Activated CD4-positive, alpha-beta T cell treated with anti-CD3 and anti-CD28 coated beads, Interleukin-2, amount 50 U/mL, for 48 hours (primary cell): ENCODE data around the gene HACD2.
A peak's percentile ranks its signal among the peaks of the same experiment; 100 is the strongest.

Source experiments
- DNase-seq, 2 experiments: peaks; one replicate each; pipeline ENCODE4 v3.0.0-alpha.2; 2020

HACD2 gene

DNA sequence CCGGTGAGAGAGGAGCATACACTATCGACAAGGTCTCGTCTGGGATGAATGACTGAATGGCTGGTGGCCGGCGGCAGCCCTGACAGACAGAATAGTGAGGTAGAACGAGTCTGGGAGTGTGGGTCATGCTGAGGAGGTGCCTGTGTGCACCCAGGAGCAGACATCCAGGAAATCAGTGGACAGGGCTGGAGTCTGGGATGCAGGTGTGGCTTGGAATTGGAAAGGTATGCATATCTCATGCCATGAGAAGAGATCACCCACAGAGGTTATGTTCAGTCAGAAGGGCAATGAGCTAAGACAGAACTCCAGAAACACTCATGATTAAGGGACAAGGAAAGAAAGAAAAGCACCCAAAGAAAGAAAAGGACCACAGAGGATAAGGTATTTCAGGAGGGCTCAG, 20.8 kb downstream of the HACD2 start:
- DNase-seq, result no peak

DNA sequence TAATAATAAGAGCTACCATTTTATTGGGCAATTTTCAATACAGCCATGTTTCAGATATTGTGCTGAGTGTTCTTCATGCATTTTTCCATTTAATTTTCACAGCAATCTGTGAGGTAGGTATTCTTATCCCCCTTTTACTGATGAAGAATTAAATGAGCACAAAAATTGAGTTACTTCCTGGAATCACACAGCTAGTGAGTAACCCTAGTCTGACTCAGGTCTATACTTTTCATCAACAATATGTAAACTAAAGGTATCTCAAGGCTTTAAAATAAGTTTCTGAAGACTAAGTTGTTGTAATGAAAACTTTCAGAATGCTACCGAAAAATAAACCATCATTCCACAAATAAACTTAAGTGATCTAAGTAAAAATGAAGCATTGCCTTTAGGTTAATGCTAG, 22.3 kb downstream of the HACD2 start:
- DNase-seq, result no peak

DNA sequence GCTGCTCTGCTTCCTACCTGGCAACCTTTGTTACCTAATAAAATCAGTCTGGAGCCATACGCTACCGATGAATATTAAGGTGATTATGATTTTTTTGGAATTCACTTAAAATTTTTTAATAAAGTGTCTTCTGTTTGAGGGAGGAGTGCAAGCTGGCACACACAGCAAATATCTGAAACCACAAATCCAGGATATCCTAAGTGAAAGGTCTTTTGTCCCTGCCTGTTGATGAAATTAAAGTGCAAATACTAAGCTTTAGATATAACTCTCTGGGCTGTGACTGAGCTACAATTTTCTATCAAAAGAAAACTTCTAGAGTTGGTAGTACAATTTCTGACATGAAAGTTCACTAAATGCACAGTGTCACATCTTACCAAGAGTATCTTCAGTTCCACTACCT, 23.7 kb downstream of the HACD2 start:
- DNase-seq, result no peak

- DNase-seq, result no peak
These were observed 25.6 kb downstream of the HACD2 start for GRCh38 chr3:123559040-123559861.

DNA sequence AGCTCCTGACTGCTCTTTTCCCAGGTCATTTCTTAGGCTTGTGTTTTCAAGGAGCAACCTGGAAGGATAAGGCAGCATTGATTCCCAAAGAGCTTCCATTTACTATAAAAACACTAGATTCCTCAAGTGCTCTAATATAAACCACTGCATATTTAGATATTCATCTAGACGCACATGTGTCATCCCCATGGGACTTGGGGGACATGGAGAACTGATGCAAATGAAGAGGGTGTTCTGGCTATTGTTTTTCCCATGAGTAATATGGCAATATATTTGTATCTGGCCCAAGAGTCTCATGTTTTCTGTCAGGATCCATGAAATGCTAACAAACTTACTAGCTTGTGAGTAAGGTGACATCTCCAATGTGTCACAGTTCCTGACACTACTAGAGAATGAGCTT, 31.3 kb downstream of the HACD2 start:
- no peak for DNase-seq

DNA sequence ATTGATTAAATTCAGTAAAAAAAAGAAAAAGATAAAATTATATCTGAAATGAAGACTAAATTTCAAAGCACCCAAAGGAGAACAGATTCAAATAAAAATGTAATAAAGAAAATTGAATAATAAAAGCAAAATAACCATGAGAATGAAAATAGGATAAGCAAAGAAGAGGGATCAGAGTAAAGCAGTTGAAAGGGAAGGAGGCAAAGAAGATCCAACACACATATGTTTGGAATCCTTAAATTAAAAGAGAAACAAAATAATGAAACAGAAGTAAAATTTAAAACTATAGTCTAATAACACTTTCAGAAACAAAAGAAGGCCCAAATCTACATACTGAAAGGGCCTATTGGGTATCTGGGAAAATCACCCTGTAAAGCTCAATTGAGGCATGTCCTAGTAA, 32.1 kb downstream of the HACD2 start:
- no peak for DNase-seq

GRCh38 chr3:123552095-123552714, 32.6 kb downstream of the HACD2 start:
- no peak for DNase-seq

- DNase-seq, result no peak
These were observed 36.9 kb downstream of the HACD2 start for GRCh38 chr3:123547881-123548519.

GRCh38 chr3:123546133-123546755, 38.6 kb downstream of the HACD2 start:
- no peak for DNase-seq

GRCh38 chr3:123543950-123544349, 40.9 kb downstream of the HACD2 start:
- no peak for DNase-seq

DNA sequence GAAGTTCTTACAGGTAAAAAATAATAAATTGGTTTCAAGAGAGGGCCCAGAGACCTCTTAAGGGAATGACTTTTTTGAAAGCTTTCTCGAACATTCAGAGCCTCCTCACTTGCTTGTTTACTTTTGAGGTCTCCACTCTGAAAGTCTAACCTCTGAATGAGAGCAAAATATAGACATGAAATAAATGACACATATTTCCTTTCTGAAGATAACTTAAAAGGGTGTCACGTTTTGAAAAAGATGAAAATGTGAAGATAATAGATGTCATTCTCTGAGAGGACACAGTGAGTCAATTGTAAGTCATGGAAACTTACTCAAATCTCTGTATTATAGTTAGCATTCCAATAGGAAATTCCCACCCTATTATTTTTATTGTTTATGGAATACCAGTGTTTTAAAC, 44.6 kb downstream of the HACD2 start:
- DNase-seq, result no peak

DNA sequence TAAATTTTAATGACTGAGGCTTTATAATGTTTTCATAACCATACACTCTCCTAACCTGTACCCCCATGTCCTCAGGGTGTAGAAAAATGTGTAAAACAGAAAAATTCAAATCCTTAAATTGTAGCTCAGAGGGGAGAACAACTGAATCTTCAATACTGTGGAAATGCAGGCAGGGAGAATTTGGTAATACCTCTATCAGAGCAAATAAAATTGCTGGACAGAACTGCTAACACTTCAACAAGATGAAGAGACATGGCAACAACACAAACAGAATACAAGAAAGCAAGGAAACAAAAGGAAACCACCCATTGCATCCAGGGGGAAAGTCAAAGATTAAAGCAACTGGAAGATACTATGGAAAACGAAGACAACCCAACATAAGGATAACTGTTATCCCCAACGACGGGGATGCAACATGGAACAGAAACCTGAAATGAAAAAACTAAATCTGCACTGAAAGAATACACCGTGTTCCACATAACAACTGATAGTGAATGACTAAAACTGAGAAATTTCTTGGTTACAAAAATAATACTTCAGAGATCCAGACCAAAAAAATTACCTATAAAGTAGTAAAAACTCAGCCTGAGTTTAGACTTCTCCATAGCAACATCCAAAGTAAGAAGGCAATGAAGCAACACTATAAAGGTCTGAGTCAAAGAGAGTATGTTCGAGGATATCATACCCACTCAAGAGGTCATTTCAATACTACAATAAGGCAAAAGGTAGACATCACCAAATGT, 48.5 kb downstream of the HACD2 start:
- DNase-seq, result no peak

- no peak for DNase-seq
These were observed 49.3 kb downstream of the HACD2 start for GRCh38 chr3:123535580-123535979.

- no peak for DNase-seq
These were observed 50.6 kb downstream of the HACD2 start for GRCh38 chr3:123534264-123534663.

DNA sequence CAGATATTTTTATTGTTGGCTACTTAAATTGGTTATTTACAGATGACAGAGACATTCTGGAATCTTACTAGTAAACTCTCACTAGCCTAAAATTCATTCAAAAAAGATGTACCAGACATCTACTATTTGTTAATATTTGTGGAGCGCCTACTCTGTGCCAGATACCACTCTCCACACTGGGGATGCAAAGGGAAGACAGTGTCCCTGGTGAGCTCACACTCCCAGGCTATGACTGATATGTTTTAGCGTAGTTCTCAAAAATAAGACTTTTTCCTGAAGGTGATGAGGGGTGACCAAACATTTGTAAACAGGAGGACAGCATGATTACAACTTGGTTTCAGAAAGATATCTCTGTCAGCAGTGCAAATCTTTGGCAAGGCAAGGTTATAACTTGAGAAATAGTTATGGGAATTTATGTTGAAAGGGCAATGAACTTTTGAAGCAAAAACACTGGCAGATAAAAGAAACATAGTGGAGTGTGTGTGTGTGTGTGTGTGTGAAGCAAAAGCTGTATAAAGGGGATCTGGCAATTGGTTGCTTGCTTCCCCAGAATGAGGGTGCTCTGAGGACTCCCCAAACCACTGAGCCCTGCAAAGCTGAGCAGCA, 51.2 kb downstream of the HACD2 start:
- DNase-seq, result no peak

DNA sequence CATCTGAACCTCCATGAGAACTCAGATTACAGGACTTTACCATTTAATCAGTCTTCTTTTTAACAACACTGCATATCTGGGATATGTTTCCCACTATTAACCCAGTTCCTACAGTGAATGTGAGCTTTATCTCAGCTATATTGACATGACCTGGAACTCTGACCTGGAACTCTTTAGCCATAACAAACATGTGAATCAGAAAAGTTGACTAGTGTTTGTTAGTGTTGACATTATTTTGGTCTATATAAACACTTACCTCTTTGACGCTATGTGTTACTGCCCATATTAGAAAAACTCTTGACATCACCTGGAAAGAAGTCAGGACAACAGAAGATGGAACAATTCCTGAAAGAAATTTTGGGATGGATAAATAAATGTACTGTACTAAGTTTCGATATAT, 56.7 kb downstream of the HACD2 start:
- no peak for DNase-seq

DNA sequence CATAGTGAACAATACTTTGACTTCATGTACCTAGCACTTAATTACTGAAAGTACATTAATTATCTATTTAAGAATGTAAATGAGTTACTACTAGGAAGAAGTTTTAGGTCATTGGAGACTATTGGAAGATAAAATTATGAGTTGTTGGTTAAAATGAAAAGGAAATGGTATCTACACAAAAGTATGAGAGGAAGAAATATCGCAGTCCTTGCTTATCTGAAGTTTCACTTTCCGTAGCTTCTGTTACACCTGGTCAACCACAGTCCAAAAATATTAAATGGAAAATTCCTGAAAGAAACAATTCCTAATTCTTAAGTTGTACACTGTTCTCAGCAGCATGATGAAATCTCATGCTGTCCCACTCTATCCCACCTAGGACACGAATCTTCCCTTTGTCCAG, 57.8 kb downstream of the HACD2 start:
- no peak for DNase-seq

DNA sequence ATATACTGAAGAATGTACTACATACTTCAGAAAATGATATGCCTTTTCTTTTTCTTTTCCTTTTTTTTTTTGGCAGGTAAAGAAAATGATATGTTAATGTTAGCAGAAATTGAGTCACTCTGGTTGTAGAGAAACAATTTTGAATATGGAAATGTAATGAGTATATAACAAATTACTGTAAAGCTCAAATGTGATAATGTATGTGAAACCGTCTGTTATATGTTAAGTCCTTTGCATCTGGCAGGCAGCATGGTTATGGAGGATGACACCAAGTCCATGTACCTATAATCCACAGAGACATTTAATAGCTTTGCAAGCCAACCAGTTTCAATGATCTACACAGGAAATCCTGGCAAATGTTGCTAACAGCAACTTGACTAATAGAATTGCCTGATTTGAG, 58.4 kb downstream of the HACD2 start:
- DNase-seq, result no peak

DNA sequence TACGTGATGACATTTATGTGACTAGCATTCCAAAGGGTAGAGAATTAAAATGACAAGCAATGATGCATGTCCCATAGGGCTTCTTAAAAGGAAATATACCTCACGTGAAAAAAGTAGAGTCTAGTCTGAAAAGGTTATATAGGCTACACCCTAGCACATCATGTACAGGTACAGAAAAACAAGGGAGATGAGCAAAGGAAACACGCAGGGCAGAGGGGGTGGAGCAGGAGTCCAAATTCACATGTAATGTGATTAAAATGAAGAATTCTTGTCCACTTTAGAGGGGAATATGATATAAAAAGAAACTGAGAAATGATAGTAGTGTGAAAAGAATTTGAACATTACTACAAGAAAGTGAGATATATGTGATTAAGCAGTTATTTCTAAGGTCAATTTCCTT, 59.4 kb downstream of the HACD2 start:
- DNase-seq, result peak; percentile 6 to 14

DNA sequence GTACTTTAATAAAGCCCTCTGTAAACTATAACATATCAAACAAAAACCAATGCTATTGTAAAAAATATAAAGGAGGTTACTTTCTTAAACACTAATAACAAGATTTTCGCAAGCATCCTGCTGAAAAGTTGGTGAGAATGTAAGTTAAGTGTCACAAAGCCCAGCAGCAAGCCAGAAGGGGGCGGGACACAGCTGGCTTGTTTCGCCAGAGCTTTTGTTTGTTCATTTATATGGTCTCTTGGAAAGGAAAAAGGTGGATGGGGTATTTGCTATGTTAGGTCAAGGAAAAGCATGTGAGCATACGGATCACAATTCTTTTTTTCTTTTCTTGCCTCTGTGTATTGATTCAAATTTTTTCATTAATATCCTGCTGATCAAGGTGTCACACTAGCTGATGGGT, 59.9 kb downstream of the HACD2 start:
- DNase-seq, result no peak

DNA sequence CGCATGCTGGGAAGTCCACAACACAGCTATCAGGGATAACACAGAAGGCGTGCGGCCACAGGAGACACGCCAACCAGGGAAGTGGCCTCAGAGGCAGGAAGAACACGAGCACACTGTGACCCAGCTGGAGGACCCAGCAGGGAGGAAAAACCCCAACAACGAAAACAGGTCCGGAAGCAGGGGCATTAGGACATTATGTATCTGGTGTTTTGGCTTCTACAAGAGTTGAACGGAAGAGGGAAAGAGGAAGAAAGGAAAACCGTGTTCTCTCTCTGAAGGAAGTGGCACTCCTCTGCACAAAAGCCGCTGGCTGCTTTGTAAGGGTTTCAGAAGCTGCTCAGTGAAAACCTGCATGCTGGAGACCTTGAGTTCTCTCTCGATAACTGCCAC, 61.8 kb downstream of the HACD2 start:
- DNase-seq, result no peak

DNA sequence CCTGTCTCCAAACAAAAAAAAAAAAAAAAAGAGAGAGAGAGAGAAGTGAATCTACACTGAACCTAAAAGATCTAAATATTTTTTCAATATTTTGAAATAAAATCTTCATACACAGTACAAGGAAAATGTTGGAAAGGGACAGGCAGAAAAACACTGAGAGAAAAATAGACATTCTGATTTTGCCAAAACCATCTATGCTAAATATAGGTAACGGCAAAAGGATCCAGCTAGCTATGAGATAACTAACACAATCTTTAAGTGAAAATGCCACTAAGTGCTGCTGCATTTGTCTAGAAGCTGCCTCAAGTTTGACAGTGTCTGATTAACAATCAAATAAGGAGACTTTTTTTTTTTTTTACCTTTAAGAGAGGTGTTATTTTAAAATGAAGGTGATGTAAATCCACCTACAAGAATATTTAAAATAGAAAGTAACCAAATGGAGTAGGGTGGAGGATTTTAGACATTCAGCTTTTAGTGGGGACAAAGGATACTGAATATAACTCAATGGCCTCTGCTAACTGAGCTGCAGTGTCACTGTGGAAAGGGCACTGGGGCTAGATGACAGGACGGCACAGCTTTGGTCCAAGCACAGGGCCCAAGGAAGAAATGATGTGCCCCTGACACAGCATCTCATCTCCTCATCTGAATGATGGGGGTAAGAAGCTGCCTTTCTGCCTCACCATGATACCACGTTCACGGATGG, 62.4 kb downstream of the HACD2 start:
- DNase-seq, result no peak
